Activated T-helper 1 cell treated with anti-CD3 and anti-CD28 coated beads, Interleukin-12 subunit alpha, Interleukin-12 subunit beta, Interleukin-2, Interleukin-4 antibody, amounts not matched to agents 30 ng/mL and 10 ng/mL and 1 ng/mL, durations not matched to agents 14 hours and 24 hours and 36 hours (primary cell): ENCODE results near the gene KRTAP10-7. TPM values are rescaled to one million over a fixed set of nuclear protein-coding genes. Genes with fewer than 3 reads are reported as not detected.
"Not testable (repeated sequence)": the region's sequence is repeated elsewhere in the genome, so short reads cannot be mapped to it uniquely, and the experiment has no call there.

Experiments used
- DNase-seq: peaks from one replicate; pipeline ENCODE4 v3.0.0; 2021; ENCODE audit warnings: low spot score
- H3K27ac Mint-ChIP-seq: one replicate; pipeline ENCODE4 v1.8.0; 2021; ENCODE audit warnings: mild to moderate bottlenecking, mixed read lengths
- H3K27me3 Mint-ChIP-seq: one replicate; pipeline ENCODE4 v1.8.0; 2022; ENCODE audit warnings: mild to moderate bottlenecking, moderate library complexity, mixed read lengths; ENCODE audit not compliant: insufficient read depth
- H3K36me3 Mint-ChIP-seq: one replicate; pipeline ENCODE4 v1.8.0; 2021; ENCODE audit warnings: low read depth, mixed read lengths
- H3K4me1 Mint-ChIP-seq: one replicate; pipeline ENCODE4 v1.8.0; 2021; ENCODE audit warnings: low read depth, mixed read lengths
- H3K4me3 Mint-ChIP-seq: one replicate; pipeline ENCODE4 v1.8.0; 2021; ENCODE audit warnings: mild to moderate bottlenecking, moderate library complexity, mixed read lengths
- H3K9me3 Mint-ChIP-seq: one replicate; pipeline ENCODE4 v1.8.0; 2021; ENCODE audit warnings: mixed read lengths
- intact Hi-C: fragments of 100-400 bp; cut with micrococcal nuclease; formaldehyde crosslinking; loops from one replicate; pipeline ENCODE4 v1.15.1; 2024
- total RNA-seq: library from RNA; stranded (reverse); gene quantifications from 2 replicates; pipeline ENCODE4 v1.2.3, GENCODE V29; 2022

The KRTAP10-7 gene
- total RNA-seq, 1 donor from 2014 or later: not detected

GRCh38 chr21:44564886-44565598 is 35.4 kb upstream of the KRTAP10-7 start:
- peaks cover 4% of the 10 kb centered on the region for H3K36me3 Mint-ChIP-seq
- H3K4me1 Mint-ChIP-seq: peaks cover 16% of the 10 kb centered on the region
- peak overlapping the region; percentile 9 for H3K4me3 Mint-ChIP-seq
- no peak for DNase-seq
- H3K9me3 Mint-ChIP-seq: peaks cover 15% of the 10 kb centered on the region
- intact Hi-C loops: no loop called here
- H3K27me3 Mint-ChIP-seq: peaks cover 6% of the 10 kb centered on the region
- peak overlapping the region; percentile 46 for H3K27ac Mint-ChIP-seq

- Mint-ChIP-seq H3K9me3 (peaks cover 10% of the 10 kb centered on the region), H3K27me3 (peaks cover 6% of the 10 kb centered on the region), H3K27ac (no peak overlapping the region), H3K36me3 (no peaks in the 10 kb centered on the region), H3K4me1 (peaks cover 16% of the 10 kb centered on the region), H3K4me3 (no peak overlapping the region)
- DNase-seq: no peak
- intact Hi-C loops: no loop called here
Observed at GRCh38 chr21:44566403-44566802, 34.0 kb upstream of the KRTAP10-7 start.

- H3K9me3 Mint-ChIP-seq: peaks cover 6% of the 10 kb centered on the region
- H3K27me3 Mint-ChIP-seq: peaks cover 6% of the 10 kb centered on the region
- no peak overlapping the region for H3K4me3 Mint-ChIP-seq
- no peak for DNase-seq
- H3K36me3 Mint-ChIP-seq: no peaks in the 10 kb centered on the region
- intact Hi-C loops: no loop called here
- peaks cover 16% of the 10 kb centered on the region for H3K4me1 Mint-ChIP-seq
- H3K27ac Mint-ChIP-seq: no peak overlapping the region
Observed at GRCh38 chr21:44567481-44568171, 32.8 kb upstream of the KRTAP10-7 start.

- DNase-seq: no peak
Observed at GRCh38 chr21:44568261-44568660, 32.1 kb upstream of the KRTAP10-7 start.

GRCh38 chr21:44568667-44569556 is 31.5 kb upstream of the KRTAP10-7 start:
- intact Hi-C loops: no loop called here
- Mint-ChIP-seq H3K27ac (no peak overlapping the region), H3K36me3 (no peaks in the 10 kb centered on the region), H3K27me3 (peaks cover 6% of the 10 kb centered on the region), H3K4me1 (peaks cover 16% of the 10 kb centered on the region), H3K9me3 (peaks cover 5% of the 10 kb centered on the region), H3K4me3 (no peak overlapping the region)
- no peak for DNase-seq

More at GRCh38 chr21:44568261-44568660, 32.1 kb upstream of the KRTAP10-7 start:
- Mint-ChIP-seq H3K4me1 (peaks cover 16% of the 10 kb centered on the region), H3K27ac (no peak overlapping the region), H3K27me3 (peaks cover 6% of the 10 kb centered on the region), H3K36me3 (no peaks in the 10 kb centered on the region), H3K4me3 (no peak overlapping the region), H3K9me3 (peaks cover 5% of the 10 kb centered on the region)
- intact Hi-C loops: no loop called here

- H3K4me1 Mint-ChIP-seq: peaks cover 6% of the 10 kb centered on the region
- H3K27ac Mint-ChIP-seq: no peak overlapping the region
- peaks cover 5% of the 10 kb centered on the region for H3K9me3 Mint-ChIP-seq
- H3K4me3 Mint-ChIP-seq: no peak overlapping the region
- peaks cover 6% of the 10 kb centered on the region for H3K27me3 Mint-ChIP-seq
- no peak for DNase-seq
- no peaks in the 10 kb centered on the region for H3K36me3 Mint-ChIP-seq
- intact Hi-C loops: no loop called here
Observed at GRCh38 chr21:44569861-44570517, 30.4 kb upstream of the KRTAP10-7 start.

GRCh38 chr21:44571296-44571695 is 29.1 kb upstream of the KRTAP10-7 start:
- H3K4me1 Mint-ChIP-seq: no peaks in the 10 kb centered on the region
- H3K27ac Mint-ChIP-seq: no peak overlapping the region
- peaks cover 11% of the 10 kb centered on the region for H3K9me3 Mint-ChIP-seq
- intact Hi-C loops: no loop called here
- H3K27me3 Mint-ChIP-seq: peaks cover 6% of the 10 kb centered on the region
- H3K4me3 Mint-ChIP-seq: no peak overlapping the region
- no peaks in the 10 kb centered on the region for H3K36me3 Mint-ChIP-seq
- no peak for DNase-seq

GRCh38 chr21:44571844-44572782 is 28.3 kb upstream of the KRTAP10-7 start:
- intact Hi-C loops: loop anchor here (2.0 kb wide), 1 partner anchor 29 kb away; the partner anchor contains the start of gene KRTAP10-7
- H3K27ac Mint-ChIP-seq: no peak overlapping the region
- no peak for DNase-seq
- peaks cover 17% of the 10 kb centered on the region for H3K9me3 Mint-ChIP-seq
- H3K36me3 Mint-ChIP-seq: no peaks in the 10 kb centered on the region
- H3K4me1 Mint-ChIP-seq: no peaks in the 10 kb centered on the region
- H3K27me3 Mint-ChIP-seq: peaks cover 2% of the 10 kb centered on the region
- H3K4me3 Mint-ChIP-seq: no peak overlapping the region

GRCh38 chr21:44572959-44573583 is 27.3 kb upstream of the KRTAP10-7 start:
- Mint-ChIP-seq H3K27me3 (peaks cover 2% of the 10 kb centered on the region), H3K36me3 (no peaks in the 10 kb centered on the region), H3K9me3 (peaks cover 26% of the 10 kb centered on the region), H3K4me1 (no peaks in the 10 kb centered on the region), H3K4me3 (no peak overlapping the region), H3K27ac (no peak overlapping the region)
- no peak for DNase-seq
- intact Hi-C loops: loop anchor here (2.0 kb wide), 1 partner anchor 28 kb away; the partner anchor contains the start of gene KRTAP10-7

GRCh38 chr21:44573630-44574456 is 26.6 kb upstream of the KRTAP10-7 start, which contains the start of gene KRTAP10-4:
KRTAP10-4 (plus strand) TSS chr21:44573729; CDS start chr21:44573759, 30 bp downstream.
- peaks cover 29% of the 10 kb centered on the region for H3K9me3 Mint-ChIP-seq
- H3K27ac Mint-ChIP-seq, DNase-seq, H3K4me3 Mint-ChIP-seq, H3K36me3 Mint-ChIP-seq, H3K27me3 Mint-ChIP-seq, H3K4me1 Mint-ChIP-seq: not testable (repeated sequence)
- intact Hi-C loops: loop anchor here (2.0 kb wide), 1 partner anchor 27 kb away; the partner anchor contains the start of gene KRTAP10-7
